Measurements from ENCODE around the gene TSPAN11.
"Not testable (repeated sequence)": the region's sequence is repeated elsewhere in the genome, so short reads cannot be mapped to it uniquely, and the experiment has no call there.

The TSPAN11 gene

DNA sequence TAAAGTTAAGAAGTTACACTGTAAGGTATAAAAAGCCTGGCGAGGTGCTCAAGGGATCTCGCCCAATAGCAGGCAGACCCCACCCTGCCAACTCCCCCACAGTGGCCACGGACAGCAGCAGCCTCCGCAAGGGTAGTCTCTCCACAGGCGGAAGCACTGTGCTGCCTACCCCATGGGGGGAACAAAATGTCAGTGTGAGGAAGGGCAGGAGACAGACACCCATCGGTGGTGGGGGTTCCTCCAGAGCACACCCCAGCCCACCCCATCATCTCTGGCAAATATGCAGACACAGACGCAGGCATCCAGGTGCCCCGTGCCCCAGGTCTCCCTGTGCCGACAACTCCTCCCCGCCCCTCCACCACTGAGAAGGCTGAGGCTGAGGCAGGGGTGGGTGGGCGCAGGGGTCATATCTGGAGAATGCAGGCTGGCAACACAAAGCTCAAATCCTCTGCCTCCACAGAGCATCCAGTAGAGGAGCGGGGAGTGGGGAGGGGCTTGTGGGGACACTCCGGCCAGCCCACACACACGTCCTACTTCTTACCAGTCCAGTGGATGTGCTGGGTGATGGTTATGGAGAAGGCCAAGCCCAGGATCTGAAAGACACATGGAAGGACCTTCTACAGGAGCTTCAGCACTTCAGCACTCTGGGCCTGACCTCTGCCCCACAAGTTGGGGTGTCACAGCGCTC is 78.9 kb downstream of the TSPAN11 start:
- DNase-seq: no peak

DNA sequence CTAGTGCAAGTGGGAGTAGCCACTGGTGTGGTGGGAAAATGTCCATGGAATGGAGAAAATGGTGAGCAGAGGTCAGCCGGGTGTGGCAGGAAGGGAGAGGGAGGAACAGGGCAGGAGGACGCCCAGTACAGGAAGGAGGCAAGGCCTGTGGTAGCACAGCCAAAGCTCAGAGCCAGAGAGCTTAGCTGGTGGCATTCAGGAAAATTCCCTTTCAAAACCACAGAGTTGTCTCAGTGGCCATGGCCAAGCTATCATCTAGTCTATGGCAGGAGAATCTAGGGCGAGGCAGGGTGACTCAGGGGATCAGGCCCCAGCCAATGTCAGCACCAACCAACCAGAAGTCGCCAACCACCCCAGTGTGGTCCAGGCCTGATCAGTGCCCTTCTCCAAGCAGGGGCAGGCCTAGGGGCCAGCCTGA is 79.4 kb downstream of the TSPAN11 start:
- DNase-seq: no peak

DNA sequence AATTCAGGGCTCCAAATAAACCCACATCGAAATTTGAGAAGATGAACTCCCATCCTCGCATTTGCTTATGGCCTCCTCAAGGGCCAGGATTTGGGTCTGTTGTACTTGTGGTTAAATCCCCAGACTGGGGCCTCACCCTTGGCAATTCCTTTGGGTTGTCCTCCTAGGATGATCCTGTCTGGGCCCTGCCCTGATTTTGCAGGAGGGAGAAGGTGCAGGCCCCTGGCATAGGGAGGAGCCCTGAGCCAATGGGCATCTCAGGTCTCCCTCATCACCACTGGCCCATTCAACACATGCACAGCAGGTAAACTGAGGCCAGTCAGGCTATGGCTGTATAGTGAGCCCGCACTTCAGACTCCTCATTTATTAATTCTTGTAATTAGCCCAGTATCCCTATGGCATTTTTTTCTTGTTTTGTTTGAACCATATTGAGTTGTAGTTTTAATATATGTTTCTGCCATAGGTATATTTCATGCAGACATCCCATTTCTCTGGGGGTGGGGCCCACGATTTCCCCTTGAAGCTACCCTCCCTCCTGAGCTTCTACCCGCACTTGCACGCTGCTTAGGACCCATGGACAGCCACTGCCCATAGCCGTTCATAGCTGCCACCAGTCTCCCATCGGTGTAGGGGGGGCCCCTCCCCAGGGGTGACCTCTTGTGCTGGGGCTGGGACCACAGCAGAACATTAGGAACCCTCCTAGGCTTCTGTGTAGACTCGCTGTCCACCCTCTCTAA is 80.0 kb downstream of the TSPAN11 start:
- no peak for DNase-seq

DNA sequence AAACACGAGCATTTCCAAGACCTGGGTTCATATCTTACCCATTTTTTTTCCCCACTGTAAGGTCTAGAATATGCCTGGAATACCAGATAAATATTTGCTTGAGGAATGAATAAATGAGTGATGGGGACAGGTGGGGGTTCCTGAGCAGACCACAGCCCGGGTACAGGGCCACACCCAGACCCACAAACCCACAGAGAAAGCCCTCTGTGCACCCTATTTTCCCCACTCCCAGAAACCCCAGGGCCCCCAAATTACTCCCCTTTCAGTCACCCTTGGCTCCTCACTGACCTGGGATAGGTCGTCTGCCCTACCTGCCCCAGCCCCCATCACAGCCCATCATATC is 80.6 kb downstream of the TSPAN11 start:
- DNase-seq: no peak

DNA sequence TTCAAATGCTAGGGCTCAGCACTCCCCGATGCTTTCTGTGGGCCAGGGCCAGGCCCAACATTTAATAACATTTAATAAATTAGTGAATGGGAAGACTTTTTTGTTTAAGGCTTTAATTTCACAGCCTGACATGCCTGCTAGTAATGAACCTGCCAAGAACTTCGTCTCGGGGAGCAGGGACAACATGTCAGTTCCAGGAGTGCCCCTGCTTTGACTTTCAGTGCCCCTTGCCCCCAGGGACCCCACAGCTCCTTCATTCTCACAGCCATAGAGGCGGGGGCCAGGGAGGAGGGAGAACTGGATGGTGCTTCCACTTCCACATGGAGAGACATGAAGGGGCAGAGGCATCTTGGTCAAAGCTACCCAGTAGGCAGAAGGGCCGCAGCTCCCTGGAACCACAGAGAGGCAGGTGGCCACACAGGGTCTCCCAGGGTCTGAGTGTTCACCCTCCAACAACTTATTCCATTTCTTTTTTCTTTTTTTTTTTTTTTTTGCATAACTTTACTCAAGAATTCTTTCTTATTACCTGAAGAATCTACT is 81.2 kb downstream of the TSPAN11 start:
- DNase-seq: no peak

DNA sequence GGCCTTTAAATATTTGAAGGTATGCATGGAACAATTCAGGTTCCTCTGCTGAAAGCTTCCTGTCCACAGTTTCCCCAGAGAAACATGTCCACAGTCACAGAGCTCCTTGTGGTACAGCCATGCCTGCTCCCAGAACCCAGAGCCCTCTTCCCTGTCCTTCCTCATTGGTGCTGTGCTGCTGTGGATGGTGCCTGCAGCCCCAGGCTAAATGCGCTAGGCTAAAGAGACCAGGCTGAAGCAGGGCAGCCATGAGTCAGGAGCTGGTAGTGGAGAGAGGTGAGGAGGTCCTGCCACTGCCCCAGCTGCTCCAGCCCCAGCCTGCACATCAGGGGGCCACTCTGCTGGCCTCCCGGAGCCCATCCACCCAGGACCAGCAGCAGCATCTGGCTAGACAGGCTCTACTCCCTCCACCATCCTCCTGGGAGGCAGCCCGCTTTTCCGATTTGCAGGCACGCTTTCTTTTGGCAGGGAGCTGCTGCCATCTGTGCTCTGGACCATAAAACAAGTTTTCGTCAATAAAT is 81.8 kb downstream of the TSPAN11 start:
- DNase-seq: no peak

DNA sequence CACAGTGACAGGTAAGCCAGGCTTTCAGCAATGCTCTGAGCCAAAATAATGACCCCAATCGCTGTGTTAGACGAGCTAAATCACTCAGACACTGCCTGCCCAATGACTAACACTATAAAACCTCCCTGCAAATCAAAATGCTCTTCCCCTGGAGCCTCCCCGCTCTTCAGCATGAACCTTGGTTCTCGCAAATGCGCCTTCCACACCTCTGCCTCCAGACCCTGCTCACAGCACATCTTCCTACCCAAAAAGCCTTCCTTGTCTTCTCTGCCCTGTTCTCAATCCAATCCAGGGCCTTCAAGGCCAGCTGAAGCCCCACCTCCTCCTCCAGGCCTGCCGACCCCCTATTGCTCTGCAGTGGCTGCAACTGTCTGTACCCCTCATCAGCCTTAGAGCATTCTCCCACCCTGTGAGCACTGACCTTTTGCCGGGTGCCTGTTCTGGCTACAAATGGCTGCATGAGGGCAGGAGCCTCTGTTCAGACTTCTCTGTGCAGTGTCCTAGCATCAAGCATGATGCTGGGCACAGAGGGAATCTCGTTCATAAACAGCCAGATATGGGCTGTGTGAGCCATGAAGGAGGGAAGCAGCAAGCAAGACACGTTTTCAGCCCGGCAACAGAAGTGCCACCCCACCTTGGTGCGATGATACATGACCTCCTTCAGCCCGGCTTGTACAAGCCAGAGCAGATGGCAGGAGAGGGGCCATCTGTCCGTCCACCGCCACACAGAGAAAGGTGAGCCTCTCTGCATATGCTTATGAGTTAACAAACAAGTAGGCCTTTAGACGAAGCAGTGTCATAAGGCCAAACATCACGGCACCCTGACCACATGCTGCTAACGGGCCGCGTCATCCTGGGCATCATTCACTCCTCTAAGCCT is 82.7 kb downstream of the TSPAN11 start:
- no peak for DNase-seq

DNA sequence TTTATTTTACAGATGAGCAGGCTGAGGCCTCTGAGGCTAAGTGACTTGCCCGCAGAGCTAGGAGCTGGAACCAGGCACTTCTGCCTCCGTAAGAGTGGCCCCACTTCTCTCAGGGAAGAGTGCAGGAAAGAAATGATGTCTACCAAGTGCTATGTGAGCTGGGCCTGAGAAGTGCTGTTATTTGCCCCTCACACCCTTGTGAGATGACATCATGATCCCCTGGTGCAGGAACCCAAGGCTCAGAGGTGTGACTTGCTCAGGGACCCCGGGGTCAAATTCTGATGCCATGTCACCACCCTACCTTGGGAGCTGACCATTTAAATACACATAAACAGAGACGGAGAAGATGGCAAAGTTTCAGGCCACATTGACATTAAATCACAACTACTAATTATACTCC is 83.4 kb downstream of the TSPAN11 start:
- no peak for DNase-seq

DNA sequence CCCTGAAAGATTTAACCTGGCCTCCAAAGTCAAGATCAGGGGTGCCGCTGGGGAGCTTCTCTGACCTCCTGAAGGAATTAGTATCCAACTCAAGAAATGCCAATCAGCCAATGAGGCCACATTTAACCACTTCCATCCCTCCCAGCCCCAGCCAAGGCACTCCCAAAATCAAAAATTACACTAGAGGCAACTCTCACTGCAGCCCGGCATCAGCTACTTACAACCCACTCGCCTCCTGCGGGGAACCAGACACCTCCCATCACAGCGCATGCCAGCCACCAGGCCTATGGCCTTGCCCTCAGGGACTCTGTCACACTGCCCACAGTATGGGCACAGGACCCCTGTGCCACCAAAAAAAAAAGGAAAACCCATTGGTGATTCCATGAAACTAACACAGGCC is 84.8 kb downstream of the TSPAN11 start:
- DNase-seq: no peak

DNA sequence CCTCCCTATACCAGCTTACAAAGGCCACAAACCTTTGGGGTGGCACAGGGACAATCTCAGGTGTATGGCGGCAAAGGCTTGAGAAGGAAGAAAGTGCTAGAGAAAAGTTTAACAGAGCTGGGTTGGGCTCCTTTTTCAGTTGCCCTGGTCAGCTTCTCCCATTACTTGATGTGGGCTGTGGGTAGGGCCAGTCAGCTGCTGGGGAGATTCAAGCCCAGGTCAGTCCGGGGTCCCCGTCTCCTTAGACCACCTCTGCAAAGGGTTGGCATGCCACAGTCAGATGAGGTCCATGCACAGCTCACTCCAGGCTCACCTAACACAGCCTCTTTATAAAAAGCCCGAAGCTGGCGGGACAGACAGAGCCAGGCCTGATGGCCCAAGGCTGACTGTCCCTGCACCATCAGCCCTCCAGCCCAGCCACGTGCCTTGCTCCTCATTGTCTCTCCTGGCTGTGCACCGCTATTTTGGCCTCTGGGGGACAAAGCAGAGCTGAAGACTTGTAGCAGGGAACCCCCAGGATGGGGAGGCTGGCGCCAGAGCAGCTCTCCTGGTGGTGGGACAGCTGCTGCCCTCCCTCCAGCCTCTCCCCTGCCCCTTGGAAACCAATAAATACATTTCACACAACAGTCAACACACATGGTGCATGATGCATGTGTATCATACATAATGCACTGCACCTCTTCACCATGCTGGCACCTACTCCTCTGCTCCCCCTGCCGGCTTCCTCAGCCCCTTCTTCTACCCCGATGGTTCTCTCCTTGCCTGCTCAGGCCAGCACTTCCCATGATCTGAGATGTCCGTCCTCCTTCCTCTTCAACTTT is 85.4 kb downstream of the TSPAN11 start:
- no peak for DNase-seq

DNA sequence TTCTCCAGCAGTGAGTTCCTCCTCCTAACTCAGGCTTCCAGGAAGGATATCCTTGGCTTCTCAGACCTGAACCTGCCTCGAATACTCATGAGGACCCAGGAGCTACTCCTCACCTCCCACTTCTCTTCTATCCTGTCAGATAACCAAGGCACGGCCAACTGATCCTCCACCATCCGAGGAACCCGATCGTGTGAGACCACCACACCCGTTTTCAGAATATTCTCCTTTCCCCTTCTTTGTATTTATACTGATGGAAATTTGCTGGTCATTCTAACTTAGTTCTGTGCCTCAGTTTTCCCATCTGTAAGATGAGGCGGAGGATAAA is 86.0 kb downstream of the TSPAN11 start:
- not testable (repeated sequence) for DNase-seq

DNA sequence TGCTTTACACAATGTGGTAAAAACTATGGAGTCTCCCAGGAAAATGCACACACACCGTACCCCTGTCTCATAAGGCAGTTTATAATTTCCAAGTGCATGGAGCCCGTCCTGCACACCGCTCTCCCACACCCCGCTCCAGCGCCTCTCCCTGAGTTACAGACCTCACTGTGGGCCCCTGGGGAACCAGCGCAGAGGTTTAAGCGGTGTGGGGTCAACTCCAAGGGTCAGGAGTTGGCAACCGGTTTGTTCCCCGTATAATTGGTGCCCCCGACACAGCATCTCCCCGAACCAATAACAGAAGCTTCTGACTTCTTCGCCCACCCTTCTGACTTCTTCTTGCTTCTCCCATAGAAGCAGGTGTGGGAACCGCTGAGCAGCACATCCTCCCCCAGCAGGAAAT is 88.7 kb downstream of the TSPAN11 start:
- DNase-seq: no peak

DNA sequence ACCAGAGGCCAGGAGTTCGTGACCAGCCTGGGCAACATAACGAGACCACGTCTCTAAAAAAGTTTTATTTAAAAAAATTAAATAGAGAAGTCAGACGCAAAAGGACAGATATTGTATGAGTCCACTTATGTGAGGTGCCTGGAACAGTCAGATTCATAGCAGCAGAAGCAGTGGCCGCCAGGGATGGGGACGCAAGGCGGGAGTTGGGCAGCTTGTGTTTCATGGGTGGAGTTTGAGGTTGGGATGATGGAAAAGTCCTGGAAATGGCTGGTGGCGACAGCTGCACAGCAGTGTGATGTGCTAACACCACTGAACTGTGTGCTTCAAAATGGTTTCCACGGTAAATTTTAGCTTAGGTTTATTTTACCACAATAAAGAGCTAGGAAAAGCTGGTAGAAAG is 89.5 kb downstream of the TSPAN11 start:
- DNase-seq: no peak

DNA sequence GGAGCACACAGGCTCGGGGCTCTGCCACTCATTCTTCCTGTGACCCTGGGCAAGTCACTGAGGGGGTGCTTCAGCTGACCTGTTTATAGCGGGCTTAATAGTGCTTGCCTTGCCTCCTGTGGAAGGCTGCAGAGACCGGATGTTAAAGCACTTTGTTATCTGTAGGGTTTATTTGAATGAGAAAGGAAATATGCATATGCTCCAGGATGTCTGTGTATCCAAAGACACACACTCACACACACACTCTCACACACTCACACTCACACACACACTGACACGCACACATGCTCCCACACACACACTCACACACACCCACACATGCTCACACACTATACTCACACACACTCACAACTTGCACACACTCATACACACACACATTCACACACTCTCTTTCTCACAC is 91.0 kb downstream of the TSPAN11 start:
- no peak for DNase-seq

DNA sequence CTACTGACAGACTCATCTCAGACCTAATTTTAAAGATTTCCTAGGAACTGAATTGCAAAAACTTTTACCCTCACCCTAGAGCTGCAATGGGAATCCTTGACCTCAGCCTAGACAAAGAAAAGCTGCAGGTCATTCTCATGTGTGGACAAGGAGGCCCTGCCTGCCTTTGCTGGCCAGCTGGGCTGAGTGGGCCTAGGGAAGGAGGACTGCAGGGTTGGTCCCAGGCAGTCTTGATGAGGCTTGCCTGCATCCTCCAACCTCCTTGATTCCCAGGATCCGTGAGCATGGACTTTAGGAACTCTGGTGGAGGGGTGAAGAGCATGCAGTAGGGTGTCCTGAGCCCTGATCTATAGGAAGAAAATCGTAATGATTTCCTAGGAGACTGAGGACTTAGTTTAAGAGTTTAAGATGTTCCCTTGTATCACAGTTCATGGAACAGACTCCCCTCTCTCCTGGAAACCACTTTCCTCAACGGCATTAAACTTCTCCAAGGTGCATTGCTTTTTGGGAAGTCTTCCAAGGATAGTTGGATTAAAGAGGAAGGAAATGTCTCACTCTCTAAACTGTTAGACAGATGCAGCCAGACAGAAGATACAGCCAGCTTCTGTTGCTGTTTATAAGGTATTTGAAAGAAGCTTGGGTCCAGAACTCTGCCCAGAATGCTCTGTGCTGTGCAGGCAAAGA is 91.7 kb downstream of the TSPAN11 start:
- DNase-seq: no peak

DNA sequence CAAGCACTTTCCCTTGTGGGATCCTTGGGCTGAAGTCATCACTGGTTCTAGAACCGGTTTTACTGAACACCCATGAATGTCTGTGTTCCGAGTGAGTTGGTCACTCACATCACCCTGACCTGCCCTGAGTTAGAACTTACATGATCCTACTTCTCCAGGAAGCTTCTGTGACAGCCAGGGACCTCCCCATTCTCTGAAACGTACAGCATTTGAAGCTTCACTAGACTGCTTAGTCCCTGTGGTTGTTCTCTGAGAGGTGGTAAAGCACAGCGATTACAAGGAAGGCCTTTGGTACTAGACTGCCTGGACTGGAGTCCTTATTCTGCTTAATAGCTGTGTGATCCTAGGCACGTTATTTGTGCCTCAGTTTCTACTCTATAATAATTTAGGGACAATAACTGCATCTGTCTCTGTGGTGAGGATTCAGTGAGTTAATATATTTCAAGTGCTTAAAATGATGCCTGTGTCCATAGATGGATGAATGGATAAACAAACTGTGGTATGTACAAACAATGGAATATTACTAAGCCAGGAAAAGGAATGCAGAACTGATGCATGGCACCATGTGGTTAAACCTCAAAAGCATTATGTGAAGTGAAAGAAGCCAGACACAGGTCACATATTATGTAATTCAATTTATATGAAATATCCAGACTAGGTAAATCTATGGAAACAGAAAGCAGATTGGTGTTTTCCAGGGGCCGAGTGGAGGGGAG is 92.4 kb downstream of the TSPAN11 start:
- no peak for DNase-seq

DNA sequence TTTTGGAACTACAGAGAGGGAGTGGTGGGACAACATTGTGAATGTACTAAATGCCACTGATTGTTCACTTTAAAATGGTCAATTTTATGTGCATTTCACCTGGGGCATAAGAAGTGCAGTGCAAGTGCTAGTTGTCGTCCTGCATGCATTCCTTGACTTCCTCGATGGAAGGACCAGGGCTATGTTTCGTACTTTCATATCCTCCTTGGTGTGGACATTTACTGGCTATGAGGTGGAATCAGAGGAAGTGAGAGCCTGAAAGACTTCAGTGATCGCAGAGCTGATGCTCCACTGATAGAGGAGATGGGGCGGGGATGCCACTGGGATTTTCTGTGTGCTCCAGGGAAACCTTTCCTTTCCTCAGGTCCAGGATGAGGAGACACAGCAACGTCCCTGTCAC is 93.0 kb downstream of the TSPAN11 start:
- DNase-seq: no peak

DNA sequence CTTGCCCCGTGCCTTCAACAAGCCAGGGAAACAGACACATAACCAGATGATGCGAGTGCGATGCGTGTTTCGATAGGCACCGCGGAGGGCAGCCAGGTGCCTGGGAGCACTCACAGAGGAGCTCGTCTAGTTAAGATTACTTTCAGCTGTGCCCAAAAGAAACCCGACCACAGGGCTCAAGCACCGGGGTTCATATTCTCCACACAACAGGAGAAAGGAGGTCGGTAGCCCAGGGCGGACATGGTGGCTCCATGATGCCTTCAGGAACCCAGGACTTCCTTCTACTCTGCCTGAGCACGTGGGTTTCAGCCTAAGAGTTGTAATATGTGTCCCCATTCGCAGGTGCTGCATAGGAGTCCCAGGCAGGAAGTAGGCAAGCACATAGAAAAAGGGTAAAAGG is 93.4 kb downstream of the TSPAN11 start:
- no peak for DNase-seq

DNA sequence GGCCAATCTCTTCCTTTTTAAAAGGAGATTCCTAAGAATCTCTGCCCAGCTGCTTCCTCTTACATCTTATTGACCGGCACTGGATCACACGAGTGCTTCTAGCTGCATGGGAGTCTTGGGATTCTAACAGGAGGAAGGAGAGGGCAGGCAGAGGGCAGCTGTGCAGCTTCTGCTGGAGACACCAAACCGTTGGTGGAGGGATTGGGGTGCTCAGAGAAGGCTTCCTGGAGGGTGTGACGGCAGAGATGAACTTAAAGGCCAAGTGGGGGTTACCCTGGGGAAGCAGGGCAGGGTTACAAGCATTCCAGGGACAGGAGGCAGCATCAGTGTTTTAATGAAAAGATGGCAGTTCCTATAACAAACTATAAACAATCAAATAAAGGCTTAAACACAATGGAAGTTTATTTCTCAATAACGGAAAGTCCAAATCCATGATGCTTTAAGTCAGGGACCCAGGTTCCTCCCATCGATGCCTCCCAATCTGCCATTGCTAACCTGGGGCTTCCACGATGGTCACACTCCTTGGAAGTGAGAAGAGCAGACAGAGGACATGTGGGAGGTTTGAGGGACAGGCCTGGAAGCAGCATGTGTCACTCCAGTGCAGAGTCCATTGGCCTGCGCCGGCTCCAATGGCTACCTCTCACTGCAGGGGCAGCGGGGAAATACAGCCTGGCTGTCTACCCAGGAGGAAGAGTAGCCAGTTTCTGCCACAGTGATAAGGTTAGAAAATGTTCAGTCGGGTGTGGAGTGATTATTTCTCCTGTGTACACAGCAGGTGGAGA is 94.0 kb downstream of the TSPAN11 start:
- no peak for DNase-seq

DNA sequence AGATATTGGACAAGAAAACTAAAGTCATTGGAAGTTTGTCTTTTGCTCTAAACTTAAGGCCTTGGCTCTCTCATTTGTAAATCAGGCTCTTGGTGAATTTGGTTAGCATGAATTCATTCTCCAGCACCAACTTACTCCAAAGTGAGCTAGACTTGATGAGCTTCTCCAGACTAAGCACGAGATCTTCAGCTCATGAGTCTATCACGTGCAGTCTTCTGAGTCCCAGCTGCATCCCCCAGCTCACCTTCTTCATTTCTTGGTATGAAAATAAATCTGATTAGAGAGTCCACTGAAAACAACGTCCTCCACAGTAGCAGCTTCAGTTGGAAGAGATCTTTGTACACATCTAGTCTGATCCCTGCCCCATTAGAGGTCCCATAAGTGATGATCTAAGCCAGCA is 94.6 kb downstream of the TSPAN11 start:
- no peak for DNase-seq
